Measurements from ENCODE around the gene LYPD6B.

DNA sequence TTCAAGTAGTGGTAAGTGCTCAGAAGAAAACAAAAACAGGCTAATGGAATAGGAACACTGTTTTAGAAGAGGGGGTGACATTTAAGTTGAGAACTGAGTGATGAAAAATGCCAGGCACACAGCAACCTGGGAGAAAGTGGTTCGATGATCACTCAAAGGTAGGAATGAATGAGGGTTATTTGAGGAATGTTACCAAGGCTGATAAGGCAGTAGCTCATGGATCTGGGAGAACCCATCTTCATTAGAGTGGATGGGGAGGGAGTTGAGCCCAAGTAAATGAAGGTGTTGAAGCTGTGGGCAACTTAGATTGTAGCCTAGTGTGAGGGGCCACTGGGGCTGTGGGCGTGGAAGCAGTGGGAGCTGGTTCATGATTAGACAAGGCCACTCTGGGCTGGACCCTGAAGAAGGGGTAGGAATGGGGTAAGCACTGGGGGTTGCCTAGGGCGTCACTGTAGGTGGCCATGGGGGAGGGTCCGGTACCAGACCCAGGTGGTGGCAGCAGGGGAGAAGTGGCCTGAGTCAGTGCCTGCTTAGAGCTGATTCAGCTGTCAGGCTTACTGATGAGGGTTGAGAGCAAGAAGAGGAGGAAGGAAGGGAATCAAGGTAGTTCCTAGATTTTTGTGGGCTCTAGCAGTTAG, 22.5 kb upstream of the LYPD6B start:
- TF ChIP-seq, protein P1, sequence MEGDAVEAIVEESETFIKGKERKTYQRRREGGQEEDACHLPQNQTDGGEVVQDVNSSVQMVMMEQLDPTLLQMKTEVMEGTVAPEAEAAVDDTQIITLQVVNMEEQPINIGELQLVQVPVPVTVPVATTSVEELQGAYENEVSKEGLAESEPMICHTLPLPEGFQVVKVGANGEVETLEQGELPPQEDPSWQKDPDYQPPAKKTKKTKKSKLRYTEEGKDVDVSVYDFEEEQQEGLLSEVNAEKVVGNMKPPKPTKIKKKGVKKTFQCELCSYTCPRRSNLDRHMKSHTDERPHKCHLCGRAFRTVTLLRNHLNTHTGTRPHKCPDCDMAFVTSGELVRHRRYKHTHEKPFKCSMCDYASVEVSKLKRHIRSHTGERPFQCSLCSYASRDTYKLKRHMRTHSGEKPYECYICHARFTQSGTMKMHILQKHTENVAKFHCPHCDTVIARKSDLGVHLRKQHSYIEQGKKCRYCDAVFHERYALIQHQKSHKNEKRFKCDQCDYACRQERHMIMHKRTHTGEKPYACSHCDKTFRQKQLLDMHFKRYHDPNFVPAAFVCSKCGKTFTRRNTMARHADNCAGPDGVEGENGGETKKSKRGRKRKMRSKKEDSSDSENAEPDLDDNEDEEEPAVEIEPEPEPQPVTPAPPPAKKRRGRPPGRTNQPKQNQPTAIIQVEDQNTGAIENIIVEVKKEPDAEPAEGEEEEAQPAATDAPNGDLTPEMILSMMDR (IDR thresholded peaks at IDR 0.05; ENCODE audit: poor library complexity) = no peak
- no peak for TF ChIP-seq EZH2 (IDR thresholded peaks at IDR 0.05; ENCODE audit: borderline replicate concordance)
- TF ChIP-seq EZH2phosphoT487 (IDR thresholded peaks at IDR 0.05; ENCODE audit: low read depth, severe bottlenecking, unreplicated experiment) = no peak

All from hepatocyte (in vitro differentiated cells).